IPS-18c (cell line): Measurements from ENCODE around the gene KRT10.

Experiments used
- H3K4me3 ChIP-seq: 2 replicates; pipeline ENCODE4 v1.7.0; 2013; ENCODE audit warnings: low read depth, mild to moderate bottlenecking, low read length, moderate library complexity; ENCODE audit not compliant: insufficient read depth
- H3K9me3 ChIP-seq: one replicate; pipeline ENCODE4 v1.6.1; 2013; ENCODE audit warnings: mild to moderate bottlenecking, low read length, moderate library complexity; ENCODE audit not compliant: control insufficient read depth, insufficient read depth

Gene KRT10

DNA sequence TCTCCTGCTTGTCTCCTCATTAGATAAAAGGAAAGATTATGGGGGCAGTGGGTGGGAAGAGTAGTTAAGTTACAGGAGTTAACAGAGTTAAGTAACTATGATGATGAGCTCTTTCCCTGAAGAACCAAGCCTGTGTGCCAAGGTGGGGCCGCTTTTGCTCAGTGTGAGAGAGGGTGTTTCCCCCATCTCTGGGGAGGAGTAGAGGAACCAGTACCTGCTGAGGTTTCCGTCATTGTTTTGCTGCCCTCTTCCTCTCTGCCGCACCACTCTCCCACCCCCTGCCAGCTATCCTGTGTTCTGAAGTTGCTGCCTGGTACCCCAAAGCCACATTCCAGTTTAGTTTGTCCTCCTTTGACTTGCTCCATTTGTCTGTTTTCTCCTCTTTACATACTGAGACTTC is 20.8 kb upstream of the KRT10 start:
- Histone ChIP-seq H3K9me3 (no peaks in the 10 kb centered on the region), H3K4me3 (no peak overlapping the region)

DNA sequence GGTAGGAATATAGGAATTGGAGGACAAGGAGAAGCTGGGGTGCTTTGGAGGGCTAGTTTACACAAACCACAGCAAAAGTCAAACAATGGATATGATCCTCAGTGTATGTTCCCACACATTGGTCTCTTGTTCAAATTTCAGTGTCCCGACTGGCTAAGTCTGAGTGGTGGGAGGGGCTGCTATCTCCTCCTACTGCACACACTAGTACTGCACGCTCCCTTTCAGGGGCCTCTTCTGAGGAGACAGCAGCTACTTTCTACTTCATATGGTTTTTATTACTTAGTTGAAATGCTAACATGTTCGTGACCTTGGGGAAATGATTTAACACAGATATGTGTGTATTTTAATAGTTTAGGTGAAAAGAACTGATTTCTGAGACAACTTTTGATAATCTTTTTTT is 18.8 kb upstream of the KRT10 start:
- Histone ChIP-seq H3K9me3 (no peaks in the 10 kb centered on the region), H3K4me3 (no peak overlapping the region)

DNA sequence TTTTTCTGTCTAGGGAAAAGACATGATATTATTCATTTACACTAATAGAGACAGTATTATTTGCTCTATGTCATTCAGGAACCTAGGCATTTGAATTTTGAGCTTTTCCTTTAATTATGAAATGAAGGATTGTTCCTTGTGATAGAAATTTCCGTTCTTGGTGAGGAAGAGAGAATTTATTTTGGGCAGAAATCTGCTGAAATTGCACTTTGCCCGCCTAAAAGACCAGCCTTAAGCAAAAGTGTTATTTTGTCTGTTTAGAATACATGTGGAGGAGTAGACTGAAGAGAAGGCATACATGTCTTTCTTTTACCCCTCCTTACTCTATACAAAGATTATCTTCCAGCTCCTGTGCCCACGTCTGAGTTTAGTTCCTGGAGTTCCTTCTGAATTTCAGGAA is 16.8 kb upstream of the KRT10 start:
- Histone ChIP-seq H3K4me3 (no peak overlapping the region), H3K9me3 (no peaks in the 10 kb centered on the region)

DNA sequence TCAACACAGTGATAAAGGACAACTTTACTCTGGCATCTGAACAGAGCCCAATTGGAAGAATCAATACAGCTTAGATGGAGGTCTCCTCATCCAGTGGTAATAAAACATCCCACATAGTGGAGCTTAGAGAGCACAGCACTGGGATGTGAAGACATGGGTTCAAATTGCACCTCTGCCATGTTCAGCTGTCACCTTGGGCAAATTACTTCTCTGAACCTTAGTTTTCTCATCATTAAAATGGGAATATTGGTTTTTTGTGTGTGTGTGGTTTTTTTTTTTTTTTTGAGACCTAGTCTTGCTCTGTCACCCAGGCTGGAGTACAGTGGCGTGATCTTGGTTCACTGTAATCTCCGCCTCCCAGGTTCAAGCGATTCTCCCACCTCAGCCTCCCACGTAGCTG is 13.6 kb upstream of the KRT10 start:
- Histone ChIP-seq H3K9me3 (no peaks in the 10 kb centered on the region), H3K4me3 (no peak overlapping the region)

DNA sequence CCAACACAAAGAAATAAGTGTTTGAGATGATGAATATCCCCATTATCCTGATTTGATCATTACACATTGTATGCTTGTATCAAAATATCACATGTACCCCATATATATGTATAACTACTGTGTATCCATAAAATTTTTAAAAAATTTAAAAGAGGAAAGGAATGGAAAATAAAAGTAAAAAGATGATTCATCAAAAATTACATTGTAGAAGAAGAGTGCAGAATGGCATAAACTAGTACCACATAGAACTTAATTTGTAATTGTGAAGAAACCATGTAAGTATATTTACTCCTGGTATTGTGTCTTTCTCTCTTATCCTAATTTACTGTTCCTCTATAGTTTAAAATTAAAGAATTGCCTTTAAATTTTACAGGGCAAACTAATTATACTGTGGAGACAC is 11.5 kb upstream of the KRT10 start:
- no peaks in the 10 kb centered on the region for H3K9me3 ChIP-seq
- H3K4me3 ChIP-seq: no peak overlapping the region

DNA sequence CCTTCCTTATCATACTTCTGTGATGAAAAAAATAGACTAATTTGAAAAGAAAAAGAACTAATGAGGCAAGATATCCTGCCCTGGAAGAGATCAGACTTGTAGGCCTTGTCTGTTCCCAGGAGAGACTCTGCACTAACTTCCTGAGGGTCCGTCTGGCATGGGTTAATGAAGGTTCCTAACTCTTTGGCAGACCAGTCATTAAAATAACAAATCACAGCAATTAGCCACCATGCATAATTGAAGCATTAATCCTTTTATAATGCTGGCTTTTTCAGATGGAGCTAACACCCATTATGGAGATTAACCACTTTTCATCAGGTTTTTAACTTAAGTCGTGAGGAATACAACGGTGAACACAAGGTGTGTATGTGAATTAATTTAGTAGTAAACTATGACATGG is 10.4 kb upstream of the KRT10 start:
- no peak overlapping the region for H3K4me3 ChIP-seq
- no peaks in the 10 kb centered on the region for H3K9me3 ChIP-seq

DNA sequence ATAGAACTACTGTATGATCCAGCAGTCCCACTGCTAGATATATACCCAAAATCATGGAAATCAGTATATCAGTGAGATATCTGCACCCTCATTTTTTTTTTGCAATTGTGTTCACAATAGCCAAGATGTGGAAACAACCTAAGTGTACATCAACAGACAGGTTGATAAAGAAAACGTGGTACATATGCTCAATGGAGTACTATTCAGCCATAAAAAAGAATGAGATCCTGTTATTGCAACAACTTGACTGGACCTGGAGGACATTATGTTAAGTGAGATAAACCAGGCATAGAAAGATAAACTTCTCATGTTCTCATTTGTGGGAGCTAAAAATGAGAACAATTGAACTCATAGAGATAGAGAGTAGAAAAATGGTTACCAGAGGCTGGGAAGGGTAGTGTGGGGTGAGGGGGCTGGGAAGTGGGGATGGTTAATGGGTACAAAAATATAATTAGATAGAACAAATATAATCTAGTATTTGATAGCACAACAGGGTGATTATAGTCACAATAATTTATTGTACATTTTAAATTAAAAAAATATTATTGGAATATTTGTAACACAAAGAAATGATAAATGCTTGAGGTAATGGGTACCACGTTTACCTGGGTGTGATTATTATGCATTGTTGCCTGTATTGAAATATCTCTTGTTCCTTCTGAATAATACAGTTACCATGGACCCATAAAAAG is 7.8 kb upstream of the KRT10 start:
- H3K9me3 ChIP-seq: no peaks in the 10 kb centered on the region
- no peak overlapping the region for H3K4me3 ChIP-seq

DNA sequence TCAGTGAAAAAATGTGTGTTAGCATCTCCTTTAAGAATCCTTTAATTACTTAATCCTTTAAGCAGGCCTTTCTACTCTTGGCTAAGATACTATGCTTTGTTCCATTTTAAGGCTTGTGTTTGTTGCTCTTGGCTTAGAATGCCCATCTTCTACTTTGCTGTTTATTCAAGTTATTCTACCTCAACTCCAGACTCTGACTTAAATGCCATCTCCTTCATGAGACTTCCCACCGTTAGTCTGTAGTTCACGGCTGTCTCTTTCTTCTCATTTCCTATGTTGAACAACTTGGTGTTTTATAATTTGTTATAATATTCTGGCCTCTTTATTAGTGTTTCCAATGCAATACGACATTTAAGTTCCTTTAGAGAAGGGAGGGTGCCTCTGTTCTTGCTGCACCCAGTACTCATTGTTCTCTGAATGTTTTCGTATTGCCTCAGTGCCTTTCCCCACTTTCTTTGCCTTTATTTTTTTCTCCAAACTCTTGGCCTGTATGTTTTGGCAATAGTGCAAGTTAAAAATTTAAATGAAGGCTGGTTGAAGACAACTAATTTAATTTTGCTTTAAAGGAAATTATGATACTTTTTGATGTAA is 6.1 kb upstream of the KRT10 start:
- Histone ChIP-seq H3K9me3 (no peaks in the 10 kb centered on the region), H3K4me3 (no peak overlapping the region)

DNA sequence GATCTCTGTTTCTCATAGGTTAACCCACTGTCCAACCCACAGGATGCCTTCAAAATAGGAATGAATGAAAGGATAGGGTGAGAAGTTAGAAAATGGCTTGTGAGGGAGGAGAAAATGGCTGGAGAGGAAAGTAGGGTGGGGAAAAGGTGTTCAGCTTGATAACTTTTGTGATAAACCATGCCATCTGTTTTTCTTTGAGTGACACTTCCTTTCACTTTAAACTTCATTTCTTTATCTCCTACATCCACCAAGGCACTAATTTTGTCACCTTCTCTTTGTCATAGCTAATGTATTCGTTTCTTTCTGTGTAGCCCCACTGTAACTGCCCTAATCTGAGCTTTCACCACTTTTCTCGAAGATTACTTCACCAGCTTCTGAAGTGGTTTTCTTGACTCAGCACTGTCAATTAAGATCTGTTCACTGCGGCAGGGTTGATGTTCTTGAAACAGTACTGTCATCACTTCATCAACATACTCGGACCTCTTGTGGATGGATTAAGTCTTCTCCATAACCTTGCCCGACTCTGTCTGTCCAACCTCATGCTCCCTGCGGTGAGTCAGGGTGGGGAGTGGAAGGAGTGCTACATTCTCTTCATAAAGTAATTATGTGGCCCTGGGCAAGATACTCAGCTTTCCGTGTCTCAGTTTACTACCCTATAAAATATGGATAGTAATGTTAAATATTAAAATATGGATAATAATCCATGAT is 5.5 kb upstream of the KRT10 start:
- Histone ChIP-seq H3K9me3 (no peaks in the 10 kb centered on the region), H3K4me3 (no peak overlapping the region)

DNA sequence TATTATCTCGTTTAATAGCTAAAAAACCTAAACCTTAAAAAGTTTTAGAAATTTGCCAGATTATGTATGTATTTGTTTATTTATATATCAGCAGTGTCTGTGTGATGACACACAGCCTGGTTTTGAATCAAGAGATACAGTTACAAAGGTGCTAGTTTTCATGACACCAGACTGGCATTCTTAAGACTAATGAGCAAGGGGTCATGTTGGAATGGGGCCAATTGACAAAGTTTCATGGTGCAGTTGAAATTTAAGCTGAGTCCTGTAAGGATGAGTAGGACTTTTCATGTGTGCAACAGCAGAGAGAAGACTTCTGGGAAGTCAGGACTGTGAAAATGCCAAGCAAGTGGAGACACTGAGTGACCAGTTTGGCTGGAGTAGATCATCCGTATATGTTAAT is 3.2 kb upstream of the KRT10 start:
- no peak overlapping the region for H3K4me3 ChIP-seq
- H3K9me3 ChIP-seq: no peaks in the 10 kb centered on the region

DNA sequence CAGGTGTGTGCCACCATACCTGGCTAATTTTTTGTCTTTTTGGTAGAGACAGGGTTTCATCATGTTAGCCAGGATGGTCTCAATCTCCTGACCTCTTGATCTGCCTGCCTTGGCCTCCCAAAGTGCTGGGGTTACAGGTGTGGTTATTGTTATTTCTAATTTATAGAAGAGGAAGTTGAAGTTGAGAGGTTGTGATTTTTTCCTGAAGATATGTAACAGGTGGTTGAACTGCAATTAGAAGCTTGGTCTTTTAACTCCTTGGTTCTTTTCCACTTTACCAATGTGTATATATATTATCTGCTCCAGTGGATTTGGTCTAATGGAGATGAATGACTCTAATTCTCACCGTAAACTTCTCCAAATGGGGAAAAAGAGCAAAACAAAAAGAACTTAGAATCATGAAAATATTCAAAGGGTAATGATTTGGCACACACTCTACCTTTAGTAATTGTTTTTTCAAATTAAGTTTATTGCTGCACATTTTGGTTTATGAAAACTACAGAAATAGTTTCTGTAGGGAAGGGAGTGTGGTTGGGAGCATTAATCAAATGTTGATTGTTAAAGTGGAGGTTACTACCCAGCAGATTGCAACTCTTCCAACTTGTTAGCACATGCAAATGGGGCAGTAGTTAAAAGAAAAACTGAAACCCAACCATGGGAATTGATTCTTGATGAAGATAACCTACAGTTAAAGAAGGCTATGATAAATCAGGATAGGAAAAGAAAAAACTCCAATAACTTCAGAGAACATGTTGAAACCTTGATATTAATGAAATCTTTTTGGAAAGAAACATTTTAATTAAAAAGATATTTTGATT is 1.8 kb upstream of the KRT10 start:
- H3K4me3 ChIP-seq: no peak overlapping the region
- no peaks in the 10 kb centered on the region for H3K9me3 ChIP-seq

DNA sequence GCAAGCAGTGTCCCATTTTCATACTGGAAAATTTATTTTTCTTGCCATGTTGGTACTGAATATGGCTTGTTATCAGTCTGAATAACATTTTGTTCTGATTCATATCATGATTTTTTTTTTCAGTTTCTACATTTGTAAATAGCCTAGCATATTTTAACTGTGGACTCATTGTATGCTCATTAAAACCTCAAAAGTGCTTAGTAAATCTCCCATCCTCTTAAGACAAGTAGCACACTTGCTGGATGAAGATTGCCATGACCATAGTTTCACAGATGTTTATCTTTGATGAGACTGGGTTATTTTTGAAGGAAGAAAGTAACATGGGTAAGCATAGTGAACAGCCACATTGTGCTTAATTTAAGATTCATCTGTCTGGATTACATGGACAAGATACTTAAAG is 878 bp downstream of the KRT10 start:
- Histone ChIP-seq H3K9me3 (no peaks in the 10 kb centered on the region), H3K4me3 (no peak overlapping the region)

DNA sequence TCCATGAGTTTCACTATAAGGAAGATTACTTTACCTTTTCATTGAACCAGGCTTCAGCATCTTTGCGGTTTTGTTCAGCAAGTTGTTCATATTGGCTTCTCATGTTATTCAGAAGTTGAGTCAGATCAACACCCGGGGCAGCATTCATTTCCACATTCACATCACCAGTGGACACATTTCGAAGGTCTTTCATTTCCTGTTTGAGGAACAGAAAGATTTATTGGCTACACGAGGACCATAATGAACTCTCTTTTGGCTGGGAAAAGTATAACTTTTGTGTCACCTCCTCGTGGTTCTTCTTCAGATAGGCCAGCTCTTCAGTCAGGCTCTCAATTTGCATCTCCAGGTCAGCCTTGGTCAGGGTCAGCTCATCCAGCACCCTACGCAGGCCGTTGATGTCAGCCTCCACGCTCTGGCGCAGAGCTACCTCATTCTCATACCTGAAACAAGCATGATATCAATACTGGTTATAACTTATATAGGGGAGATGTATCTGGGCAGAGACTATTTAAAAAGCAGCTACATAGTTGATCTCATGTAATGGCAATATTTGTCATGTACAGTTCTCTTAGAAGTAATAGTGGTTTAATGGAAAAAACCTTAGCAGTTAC is 2.1 kb downstream of the KRT10 start:
- H3K9me3 ChIP-seq: no peaks in the 10 kb centered on the region
- H3K4me3 ChIP-seq: no peak overlapping the region

DNA sequence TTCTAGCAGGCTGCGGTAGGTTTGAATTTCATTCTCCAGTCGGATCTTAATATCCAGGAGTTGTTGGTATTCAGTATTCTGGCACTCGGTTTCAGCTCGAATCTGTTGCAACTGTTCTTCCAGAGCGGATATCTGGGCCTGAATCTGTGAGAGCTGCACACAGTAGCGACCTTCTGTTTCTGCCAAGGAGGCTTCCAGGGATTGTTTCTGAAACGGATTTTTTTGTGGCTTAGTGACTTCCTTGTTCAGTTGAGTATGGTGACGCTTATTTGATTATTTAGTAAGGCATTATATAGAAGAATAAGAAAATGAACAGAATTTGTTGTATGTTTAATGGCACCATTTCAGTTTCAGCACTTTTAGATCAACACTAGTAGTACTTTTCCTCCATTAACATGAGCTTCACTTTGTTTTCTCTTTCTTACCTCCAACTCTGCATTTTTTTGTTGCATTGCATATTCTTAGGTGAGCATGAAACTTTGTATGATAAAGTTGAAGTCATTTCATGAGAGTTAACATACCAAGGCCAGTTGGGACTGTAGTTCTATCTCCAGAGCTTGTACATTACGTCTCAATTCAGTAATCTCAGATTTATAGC is 2.8 kb downstream of the KRT10 start:
- Histone ChIP-seq H3K4me3 (peak overlapping the region; percentile 49), H3K9me3 (no peaks in the 10 kb centered on the region)

DNA sequence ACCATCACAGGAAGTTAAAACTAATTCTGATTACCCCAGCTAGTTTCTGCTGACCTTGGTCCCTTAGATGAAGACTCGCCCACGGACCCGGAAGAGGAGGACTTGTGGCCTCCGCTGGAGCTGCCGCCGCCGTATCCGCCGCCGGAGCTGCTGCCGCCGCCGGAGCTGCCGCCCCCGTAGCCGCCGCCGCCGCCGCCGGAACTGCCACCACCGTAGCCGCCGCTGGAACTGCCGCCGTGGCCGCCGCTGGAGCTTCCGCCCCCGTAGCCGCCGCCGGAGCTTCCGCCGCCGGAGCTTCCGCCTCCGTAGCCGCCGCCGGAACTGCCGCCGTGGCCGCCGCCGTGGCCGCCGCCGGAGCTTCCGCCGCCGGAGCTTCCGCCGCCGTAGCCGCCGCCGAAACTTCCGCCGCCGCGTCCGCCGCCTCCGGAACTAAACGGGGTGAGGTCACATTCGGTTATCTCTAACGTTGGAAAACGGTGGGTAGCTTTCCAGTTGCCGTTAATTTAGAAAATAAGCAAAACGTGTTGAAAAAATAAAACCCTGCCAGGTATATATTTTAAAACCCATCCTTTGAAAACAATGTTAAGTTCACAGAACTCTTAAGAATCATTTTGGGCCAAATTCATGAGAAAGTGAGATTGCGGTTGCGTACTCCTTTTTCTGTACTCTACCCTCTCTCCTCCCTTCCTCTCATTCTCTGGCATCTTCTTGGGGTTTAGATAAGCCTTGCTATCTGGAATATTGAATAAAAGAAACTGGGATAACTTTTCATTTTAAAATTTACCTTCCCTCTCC is 3.5 kb downstream of the KRT10 start:
- H3K4me3 ChIP-seq: peak overlapping the region; percentile 49
- H3K9me3 ChIP-seq: no peaks in the 10 kb centered on the region

DNA sequence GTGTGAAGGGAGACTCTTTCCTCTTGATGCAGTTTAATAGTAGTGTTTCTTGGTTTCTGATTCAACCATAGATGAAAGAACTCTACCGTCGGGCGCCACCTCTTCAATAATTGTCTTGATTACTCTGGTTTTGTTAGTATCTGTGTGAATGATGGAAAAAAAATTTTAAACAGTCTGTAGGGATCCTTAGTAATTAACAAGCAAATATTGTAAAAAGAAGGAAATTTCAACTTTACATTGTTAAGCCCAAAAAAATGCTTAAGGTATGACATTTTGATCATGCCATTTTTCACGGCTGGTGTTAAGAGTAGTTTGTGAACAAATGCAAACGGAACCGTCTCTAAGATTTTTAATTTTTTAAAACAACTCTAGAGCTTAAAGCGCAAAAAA is 4.1 kb downstream of the KRT10 start:
- Histone ChIP-seq H3K9me3 (no peaks in the 10 kb centered on the region), H3K4me3 (peak overlapping the region; percentile 49)
